Ishikawa (cell line): ENCODE data around the gene CDADC1.

Source experiments
- CEBPB ChIP-seq: IDR thresholded peaks from 2 replicates; pipeline ENCODE4 v1.6.1; 2012
- CREB1 ChIP-seq: IDR thresholded peaks from 2 replicates; pipeline ENCODE4 v1.6.1; 2012; ENCODE audit warnings: low read depth
- EGR1 ChIP-seq: IDR thresholded peaks from 2 replicates; pipeline ENCODE4 v1.6.1; 2012
- EP300 ChIP-seq: IDR thresholded peaks from 2 replicates; pipeline ENCODE4 v1.6.1; 2012; ENCODE audit warnings: borderline replicate concordance
- FOXM1 ChIP-seq: IDR thresholded peaks from 2 replicates; pipeline ENCODE4 v1.6.1; 2012; ENCODE audit warnings: low read depth, borderline replicate concordance
- RAD21 ChIP-seq: IDR thresholded peaks from 2 replicates; pipeline ENCODE4 v1.6.1; 2012; ENCODE audit warnings: low read depth
- TCF12 ChIP-seq: IDR thresholded peaks from 2 replicates; pipeline ENCODE4 v1.6.1; 2012; ENCODE audit warnings: low read depth
- TEAD4 ChIP-seq: IDR thresholded peaks from 2 replicates; pipeline ENCODE4 v1.6.1; 2012
- YY1 ChIP-seq: IDR thresholded peaks from 2 replicates; pipeline ENCODE4 v1.6.1; 2012; ENCODE audit warnings: low read depth
- ZBTB7A ChIP-seq: IDR thresholded peaks from 2 replicates; pipeline ENCODE4 v1.6.1; 2012; ENCODE audit warnings: low read depth
- TF ChIP-seq, protein P1 (sequence below): IDR thresholded peaks from 2 replicates; pipeline ENCODE4 v1.6.1; 2012

DNA sequence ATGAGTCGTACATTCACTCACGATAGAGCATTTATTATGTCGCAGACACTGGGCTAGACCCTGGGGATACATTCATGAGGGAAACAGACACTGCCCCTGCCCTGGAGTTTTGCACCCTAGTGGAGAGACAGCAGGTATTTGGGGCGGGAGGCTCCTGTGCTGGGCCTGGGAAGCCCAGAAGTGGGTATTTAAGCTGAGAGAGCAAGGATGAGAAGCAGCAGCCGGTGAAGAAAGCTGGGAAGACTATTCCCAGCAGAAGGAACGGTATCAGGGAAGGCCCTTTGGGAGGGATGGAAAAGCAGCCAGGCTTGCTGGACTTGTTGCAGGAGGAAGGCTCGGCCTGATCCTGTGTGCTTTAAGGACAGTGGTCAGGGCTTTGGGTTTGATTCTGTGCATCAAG is 54.5 kb downstream of the CDADC1 start:
- TF ChIP-seq CEBPB = no peak
- TF ChIP-seq EP300 = no peak
- TF ChIP-seq EGR1 = no peak
- TF ChIP-seq, protein P1, sequence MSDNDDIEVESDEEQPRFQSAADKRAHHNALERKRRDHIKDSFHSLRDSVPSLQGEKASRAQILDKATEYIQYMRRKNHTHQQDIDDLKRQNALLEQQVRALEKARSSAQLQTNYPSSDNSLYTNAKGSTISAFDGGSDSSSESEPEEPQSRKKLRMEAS = no peak
- TF ChIP-seq YY1 = no peak
- TF ChIP-seq RAD21 = no peak
- TF ChIP-seq ZBTB7A = no peak
- no peak for TF ChIP-seq CREB1
- no peak for TF ChIP-seq TEAD4
- TF ChIP-seq TCF12 = no peak
- no peak for TF ChIP-seq FOXM1
